Omental fat pad (tissue), 4 donors: ENCODE data around the gene RAB26. TPM values are rescaled to one million over a fixed set of nuclear protein-coding genes. Genes with fewer than 3 reads are reported as not detected.
A peak's percentile ranks its signal among the peaks of the same experiment; 100 is the strongest.
"Not testable (repeated sequence)": the region's sequence is repeated elsewhere in the genome, so short reads cannot be mapped to it uniquely, and the experiment has no call there.

Experiments used
- ATAC-seq: fragments of 150-250 bp; one replicate; pipeline ENCODE4 v1.9.1; 2016; ENCODE audit warnings: mild to moderate bottlenecking, moderate library complexity; ENCODE audit not compliant: low FRiP score
- DNase-seq: peaks from one replicate; pipeline ENCODE4 v3.0.0-alpha.2; 2019; ENCODE audit warnings: low spot score
- total RNA-seq, 4 donors: library from RNA; depleted of rRNA; stranded (reverse); fragments of >200 nt; gene quantifications; one replicate each; pipeline ENCODE4 v1.1.0, GENCODE V29; 2016
- TF ChIP-seq, protein P1 (sequence below), 3 donors: fragments of 450-650 bp; IDR thresholded peaks; one replicate each; pipeline ENCODE4 v1.5.1; 2016 to 2017; ENCODE audit warnings: antibody characterized with exemption in 3 of 3, mild to moderate bottlenecking in 3 of 3, moderate library complexity in 2 of 3

RAB26 gene, protein sequence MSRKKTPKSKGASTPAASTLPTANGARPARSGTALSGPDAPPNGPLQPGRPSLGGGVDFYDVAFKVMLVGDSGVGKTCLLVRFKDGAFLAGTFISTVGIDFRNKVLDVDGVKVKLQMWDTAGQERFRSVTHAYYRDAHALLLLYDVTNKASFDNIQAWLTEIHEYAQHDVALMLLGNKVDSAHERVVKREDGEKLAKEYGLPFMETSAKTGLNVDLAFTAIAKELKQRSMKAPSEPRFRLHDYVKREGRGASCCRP
- total RNA-seq: 1 to 10 TPM in 2 of 4 donors, under 1 TPM in 1, not detected in 1; 0.19 to 2.0 (median 1.1) TPM

DNA sequence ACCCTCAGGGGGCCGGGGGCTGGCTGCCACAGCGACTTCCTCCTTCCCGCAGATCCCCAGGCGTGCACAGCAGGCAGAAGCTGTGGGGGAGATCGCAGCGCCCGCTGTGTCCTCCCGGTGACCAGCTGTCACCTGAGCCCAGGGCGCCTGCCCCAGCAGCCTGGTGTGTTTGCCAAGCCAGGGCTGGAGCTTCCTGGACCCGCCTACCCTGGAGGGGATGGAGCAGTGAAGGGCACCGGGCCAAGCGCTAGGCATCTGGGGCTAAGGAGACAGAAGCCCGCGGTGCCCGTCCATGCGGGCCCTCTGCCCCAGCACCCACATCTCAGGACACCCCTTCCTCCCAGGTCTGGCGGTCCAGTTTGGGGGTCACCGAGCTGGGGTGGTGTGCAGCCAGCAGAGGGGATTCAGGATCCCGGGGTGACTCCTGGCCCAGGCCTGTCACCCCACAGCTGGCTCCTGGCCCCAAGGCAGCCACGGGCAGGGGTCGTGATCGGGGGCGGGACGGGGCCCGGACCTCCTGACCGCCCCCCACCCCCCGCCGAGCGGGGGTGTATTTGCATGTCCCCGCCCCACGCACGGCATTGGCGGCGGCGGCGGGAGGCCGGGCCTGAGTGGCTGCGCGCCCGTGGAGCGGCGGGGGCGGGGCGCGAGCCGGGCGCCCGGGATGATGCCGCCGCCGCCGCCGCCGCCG lies at the start of gene RAB26:
Gene RAB26 (plus strand): TSS at position 645 of the 691 bp plus-strand sequence. CDS start 159 bp downstream, outside the sequence.
- peak; percentile 74 for ATAC-seq
- no peak for DNase-seq

DNA sequence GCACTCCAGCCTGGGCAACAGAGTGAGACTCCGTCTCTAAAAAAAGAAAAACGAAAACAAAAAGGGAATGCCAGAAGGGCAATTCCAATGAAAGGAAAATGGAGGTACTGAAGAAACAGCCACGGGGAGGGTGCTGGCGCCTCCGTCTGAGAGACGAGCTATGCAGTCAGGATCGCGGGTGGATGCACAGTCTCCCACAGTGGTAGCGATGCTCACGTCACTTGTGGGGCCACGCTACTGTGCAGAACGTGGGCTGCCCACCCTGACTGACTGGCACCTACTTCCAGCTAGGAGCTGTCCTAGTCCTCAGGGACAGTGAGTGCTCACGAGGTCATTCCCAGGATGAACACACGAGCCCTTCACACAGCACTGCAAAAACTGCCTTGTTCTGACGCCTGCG lies 46.8 kb upstream of the RAB26 start:
- not testable (repeated sequence) for DNase-seq, ATAC-seq

More for the DNA sequence above, at the start of gene RAB26:
- TF ChIP-seq, protein P1, sequence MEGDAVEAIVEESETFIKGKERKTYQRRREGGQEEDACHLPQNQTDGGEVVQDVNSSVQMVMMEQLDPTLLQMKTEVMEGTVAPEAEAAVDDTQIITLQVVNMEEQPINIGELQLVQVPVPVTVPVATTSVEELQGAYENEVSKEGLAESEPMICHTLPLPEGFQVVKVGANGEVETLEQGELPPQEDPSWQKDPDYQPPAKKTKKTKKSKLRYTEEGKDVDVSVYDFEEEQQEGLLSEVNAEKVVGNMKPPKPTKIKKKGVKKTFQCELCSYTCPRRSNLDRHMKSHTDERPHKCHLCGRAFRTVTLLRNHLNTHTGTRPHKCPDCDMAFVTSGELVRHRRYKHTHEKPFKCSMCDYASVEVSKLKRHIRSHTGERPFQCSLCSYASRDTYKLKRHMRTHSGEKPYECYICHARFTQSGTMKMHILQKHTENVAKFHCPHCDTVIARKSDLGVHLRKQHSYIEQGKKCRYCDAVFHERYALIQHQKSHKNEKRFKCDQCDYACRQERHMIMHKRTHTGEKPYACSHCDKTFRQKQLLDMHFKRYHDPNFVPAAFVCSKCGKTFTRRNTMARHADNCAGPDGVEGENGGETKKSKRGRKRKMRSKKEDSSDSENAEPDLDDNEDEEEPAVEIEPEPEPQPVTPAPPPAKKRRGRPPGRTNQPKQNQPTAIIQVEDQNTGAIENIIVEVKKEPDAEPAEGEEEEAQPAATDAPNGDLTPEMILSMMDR (IDR thresholded peaks at IDR 0.05): no peak

DNA sequence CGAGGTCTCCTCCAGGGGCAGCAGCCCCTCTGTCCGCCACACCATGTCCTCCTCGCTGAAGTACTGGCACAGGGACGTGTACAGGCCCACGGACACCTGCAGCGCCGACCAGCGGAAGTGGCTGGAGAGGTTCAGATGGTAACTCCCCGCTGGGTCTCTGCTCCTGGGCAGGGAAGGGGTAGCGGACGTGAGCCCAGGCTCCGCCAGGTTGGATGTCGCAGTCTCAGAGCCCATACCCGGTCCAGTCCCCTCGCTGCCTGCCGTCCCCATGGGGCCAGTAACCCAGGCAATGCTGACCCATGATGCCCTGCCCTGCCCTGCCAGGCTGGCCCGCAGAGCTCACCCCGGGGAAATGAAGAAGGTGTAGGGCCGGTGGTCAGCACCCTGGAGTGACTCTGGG lies 46.0 kb upstream of the RAB26 start:
- ATAC-seq (no peak), DNase-seq (no peak)
- TF ChIP-seq, protein P1 (IDR thresholded peaks at IDR 0.05): no peak

DNA sequence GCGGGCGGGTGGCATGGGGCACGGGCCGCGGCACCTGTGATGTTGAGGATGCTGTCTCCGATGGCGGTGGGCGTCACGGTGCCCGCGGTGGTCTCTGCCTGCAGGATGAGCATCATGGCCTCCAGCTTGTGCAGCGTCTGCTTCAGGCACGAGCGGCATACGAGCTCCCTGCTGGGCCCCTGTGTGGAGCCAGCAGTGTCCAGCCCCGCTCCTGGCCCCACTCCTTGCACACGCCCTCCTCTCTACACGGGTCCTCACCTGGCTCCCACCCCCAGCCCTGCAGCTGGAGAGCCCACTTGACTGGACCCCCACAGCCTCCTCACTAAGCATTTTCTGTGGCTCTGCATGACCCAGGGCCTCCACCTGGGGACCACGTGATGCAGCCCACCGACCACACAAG lies 44.0 kb upstream of the RAB26 start:
- ATAC-seq, DNase-seq: not testable (repeated sequence)

DNA sequence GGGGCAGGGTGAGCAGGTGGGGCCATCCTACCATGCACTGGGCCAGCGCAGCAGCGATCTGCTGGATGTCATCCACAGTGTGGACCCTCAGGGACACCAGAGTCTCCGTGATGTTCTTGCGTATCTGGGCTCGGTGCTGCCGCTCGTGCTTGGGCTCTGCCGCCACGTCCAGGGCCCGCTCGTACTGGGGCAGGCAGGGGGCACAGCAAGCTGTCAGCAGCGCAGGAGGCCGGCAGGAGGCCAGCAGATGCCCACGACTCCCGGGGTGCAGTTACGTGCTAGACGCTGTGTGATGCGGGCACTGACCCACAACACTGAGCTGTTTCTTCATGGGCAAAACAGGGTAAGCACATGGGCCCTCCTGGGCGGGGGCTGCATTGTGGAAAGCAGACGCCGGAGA lies 43.1 kb upstream of the RAB26 start:
- ATAC-seq, DNase-seq: not testable (repeated sequence)

DNA sequence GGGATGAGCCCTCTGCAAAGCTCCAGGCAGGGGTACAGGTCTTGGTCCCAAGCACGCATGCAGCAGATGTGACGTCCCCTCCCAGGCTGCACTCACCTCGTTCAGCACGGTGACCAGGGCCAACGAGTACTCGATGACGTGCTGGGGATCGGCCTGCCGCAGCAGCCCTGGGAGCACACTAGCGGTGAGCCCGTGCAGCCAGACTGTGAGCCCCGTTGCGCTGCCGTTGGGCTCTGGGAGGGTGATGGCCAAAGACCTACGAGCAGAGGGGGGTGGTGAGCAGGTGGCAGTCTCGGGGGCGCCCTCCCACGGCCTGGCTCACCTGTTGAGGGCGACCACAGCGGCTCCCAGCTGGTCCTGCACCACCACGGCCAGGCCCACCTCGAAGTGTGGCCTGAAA lies 42.7 kb upstream of the RAB26 start:
- not testable (repeated sequence) for DNase-seq, ATAC-seq

DNA sequence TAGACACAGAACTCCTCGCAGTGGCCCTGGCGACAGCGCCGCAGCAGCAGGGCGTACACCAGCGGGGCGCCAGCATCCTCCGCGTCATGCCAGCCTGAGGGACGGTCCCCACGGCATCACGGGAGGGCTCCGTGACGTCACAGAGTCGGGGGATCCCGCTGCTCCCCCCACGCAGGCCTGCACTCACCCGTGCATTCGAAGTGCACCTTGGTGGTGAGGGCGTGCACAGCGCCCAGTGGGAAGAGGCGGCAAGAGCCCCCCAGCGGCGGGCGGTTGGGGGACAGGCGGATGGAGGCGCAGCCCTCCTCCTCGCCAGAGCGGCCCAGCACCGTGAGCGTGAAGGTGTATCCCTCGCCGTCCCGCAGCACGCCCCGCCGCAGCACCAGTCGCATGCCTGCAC lies 42.2 kb upstream of the RAB26 start:
- not testable (repeated sequence) for ATAC-seq, DNase-seq

DNA sequence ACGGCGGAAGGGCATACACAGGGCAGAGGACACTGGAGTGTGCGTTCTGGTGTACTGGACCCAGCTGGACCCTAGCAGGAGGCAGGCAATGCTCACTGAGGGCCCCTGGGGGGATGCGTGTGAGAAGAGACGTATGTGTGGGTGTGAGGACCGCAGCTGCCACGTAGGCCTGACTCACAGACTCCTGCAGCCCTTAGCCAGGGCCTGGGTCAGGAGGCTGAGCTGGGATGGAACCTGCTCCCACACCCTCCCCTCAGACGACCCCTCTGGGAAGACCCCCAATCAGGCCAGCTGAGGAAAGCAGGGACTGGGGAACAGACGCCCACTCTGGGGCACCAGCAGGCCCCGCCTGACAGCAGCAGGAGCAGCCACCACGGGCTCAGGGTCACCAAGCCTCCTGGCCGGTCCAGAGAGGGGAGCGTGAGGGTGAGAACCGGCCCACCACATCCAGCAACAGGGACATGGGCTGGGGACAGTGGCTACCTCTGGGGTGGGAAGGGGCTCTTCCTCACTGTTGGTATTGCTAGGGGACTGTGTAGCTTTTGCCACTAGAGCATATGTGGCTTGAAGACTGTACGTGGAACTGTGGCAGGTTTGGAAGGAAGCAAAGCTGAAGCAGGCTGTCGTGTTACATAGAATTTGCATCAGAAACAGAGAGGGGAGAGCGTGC lies 41.2 kb upstream of the RAB26 start:
- not testable (repeated sequence) for ATAC-seq, DNase-seq

DNA sequence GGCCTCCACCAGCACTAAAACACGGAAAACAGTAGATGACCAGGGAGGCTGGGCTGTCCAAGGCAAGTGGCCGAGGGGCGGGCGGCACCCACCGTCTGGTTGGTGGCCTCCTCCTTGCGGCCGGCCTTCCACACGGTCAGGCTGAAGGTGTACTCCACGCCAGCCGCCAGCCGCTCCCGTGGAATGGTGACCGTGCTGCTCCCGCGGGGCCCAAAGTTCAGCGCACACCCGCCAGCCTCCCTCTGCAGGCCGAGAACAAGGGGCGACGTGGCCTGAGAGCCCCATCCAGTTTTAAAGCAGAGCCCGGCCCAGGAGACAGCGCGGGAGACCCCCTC lies 40.7 kb upstream of the RAB26 start:
- DNase-seq: not testable (repeated sequence)
- ATAC-seq: peak; percentile 10

DNA sequence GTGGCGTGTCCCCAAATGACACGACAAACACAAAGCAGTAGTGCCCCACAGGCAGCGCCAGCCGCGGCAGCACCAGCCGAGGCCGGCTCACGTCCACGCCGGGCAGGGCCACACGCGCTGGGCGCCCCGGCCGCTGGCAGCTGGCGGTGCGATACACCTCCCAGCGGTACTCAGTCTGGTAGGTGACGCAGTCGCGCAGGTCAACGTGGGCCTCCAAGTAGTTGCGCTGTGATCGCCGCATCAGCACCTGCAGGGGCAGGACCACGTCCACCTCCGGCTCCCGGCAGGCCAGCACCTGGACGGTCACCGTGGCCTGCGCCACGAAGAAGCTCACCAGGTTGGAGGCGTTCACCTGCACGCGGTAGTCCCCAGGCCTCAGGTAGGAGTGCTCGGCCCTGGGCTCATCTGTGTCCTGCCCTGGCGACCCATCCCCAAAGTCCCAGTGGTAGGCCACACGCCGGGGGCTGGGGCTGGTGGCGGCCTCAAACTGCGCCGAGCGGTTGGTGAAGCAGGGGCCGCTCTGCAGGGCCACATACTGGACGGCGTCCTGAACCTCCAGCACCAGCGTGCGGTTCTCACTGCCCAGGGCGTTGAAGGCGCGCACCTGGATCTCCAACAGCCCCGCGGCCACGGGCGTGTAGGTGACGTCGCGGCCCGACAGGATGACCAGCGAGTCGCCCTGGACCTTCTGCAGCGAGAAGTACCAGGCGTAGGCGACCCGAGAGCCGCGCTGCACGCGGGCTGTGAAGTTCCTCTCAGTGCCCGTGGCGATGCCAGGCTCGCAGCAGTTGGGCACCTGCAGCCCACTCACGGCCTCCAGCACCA lies 39.8 kb upstream of the RAB26 start:
- DNase-seq: not testable (repeated sequence)
- ATAC-seq: peak; percentile 17

DNA sequence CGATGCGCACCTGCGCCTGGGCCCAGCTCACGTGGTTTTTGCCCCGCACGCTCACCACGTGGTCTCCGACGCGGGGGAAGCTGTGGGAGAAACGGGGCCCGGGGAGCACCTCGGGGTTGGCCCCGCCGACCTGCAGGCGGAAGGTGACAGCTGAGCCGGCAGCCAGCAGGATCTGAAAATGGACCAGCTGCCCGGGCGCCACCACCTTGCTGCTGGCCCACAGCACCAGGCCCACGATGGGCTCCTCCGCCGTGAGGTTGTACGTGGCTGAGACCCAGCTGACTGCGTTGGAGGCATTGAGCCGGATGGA lies 39.2 kb upstream of the RAB26 start:
- peak; percentile 17 for ATAC-seq
- not testable (repeated sequence) for DNase-seq

DNA sequence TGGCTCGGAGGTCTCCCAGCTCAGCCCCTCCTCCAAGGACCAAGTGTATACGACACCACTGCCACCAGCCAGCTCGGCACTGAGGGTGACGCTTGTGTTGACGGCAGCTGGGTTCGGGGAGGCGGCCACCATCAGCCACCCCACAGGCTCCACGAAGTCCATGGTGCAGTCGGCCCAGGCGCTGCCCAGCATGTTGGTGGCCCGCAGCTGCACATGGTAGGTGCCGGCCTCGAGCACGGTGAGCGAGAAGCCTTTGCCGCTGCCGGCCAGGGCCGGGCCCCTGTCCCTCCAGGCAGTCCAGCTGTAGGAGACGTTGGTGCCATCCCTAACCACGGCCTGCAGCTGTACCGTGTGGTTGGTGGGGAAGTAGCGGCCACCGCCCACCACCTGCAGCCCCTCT lies 38.6 kb upstream of the RAB26 start:
- DNase-seq: not testable (repeated sequence)

DNA sequence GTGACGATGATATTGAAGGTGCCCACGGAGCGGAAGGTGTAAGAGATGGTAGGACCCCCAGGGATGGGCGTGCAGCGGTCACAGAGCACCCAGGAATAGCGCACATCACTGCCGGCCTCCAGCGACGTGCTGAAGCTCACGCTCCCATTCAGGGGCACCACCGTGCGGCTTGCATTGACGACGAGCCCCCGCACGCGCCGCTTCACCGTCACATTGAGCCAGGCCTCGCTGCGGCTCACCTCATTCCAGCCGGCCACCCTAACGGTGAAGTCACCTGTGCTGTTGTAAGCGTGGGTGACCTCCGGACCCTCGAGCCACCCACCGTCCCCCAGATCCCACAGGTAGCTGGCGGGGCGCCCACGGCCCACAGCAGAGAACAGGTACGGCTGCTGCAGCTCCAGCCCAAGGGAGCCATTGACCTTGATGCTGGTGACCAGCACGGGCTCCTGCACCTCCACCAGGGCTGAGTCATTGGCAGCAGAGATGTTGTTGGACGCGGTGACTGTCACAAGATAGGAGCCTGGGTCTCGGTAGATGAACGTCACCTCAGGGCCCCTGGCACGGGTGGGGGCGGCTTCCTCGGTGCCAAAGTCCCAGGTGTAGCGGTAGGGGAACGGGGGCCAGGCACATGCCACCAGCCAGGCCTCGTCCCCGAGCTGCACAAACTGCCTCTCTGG lies 38.0 kb upstream of the RAB26 start:
- DNase-seq: not testable (repeated sequence)
- ATAC-seq: peak; percentile 15

More for the DNA sequence above, 38.6 kb upstream of the RAB26 start:
- not testable (repeated sequence) for ATAC-seq

DNA sequence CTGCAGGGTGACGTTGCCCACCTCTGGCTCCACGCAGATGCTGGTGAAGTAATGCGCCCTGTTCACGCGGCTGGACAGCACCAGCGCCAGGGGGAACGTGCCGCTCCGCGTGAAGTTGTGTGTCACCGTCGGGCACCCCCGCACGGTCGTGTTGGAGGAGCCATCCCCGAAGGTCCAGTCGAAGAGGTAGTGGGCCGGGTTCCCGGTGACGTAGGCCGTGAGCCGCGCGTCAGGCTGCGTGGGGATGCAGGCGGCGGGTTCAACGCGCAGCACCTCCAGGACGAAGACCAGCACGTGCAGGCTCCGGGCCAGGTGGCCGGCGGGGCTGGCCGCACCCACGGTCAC lies 37.4 kb upstream of the RAB26 start:
- DNase-seq: not testable (repeated sequence)
- peak; percentile 15 for ATAC-seq

DNA sequence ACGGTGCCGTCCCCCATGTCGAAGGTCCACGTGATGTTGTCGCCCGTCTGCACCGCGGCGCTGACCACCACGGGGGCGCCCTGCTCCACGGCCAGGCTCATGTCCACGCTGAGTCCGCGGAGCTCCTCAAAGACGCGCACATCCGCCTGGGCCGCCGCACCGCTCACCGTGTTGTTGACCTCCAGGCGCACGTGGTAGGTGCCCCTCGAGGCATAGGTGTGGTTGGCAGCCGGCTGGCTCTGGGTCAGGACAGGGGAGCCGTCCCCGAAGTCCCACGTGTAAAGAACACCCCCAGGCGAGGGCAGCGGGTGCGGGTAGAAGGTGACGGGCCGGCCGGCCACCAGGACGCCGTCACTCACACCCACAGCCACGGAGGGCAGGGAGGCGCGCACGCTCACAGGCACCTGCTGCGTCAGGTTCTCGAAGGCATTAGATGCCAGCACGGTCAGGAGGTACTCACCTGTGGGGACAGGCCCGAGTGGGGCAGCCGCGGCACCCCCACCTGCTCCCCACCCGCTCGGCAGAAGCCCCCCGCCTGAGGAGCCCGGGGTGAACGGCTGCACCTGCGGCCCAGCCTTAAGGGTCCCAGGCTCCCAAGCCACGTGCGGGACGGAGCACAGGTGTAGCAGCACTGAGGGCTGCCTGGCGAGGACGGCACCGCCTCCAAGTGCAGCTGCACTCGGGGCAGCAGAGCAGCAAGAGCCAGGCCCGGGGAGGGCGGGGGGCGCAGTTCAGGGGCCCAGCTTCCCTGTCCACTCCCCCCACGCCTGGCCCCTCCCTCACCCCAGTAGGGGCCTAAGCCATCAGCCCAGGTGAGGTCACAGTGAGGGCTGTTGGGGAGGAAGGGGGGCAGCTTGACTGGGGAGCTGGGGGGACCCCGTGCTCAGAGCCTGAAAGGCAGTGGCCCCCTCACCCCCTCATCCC lies 36.8 kb upstream of the RAB26 start:
- not testable (repeated sequence) for ATAC-seq

More for the DNA sequence above, 36.8 kb upstream of the RAB26 start:
- not testable (repeated sequence) for DNase-seq
